IMR-90 (cell line): ENCODE results near the gene ZNF644. TPM values are rescaled to one million over a fixed set of nuclear protein-coding genes. Genes with fewer than 3 reads are reported as not detected.

Experiments used
- ATAC-seq: fragments of 200-7000 bp; cut with Tn5 transposase; 2 replicates; pipeline ENCODE4 v1.9.1; 2020; ENCODE audit warnings: low read depth, mild to moderate bottlenecking, moderate library complexity
- BruUV-seq: library from RNA; stranded (reverse); fragments of 400-500 nt; replicated peaks from 2 replicates; lab custom pipeline; 2021; lab: Mats Ljungman, UMichigan
- CTCF ChIA-PET: fragments of 300-600 bp; formaldehyde crosslinking; extraction: SDS; loops from one replicate; lab custom pipeline; 2021; ENCODE audit warnings: antibody characterized with exemption; lab: Yijun Ruan, JAX
- POLR2A ChIA-PET: fragments of 300-600 bp; sonication (Branson Sonifier 250); formaldehyde crosslinking; loops from one replicate; lab custom pipeline; 2022; ENCODE audit warnings: antibody characterized with exemption; ENCODE audit not compliant: unreplicated experiment; lab: Charles Lee
- DNase-seq: peaks from one replicate; pipeline ENCODE4 v3.0.0; 2013
- H2AFZ ChIP-seq: replicated peaks from 2 replicates; pipeline ENCODE3; 2013; ENCODE audit warnings: low read length, mild to moderate bottlenecking; ENCODE audit not compliant: poor library complexity
- H2AK5ac ChIP-seq: 2 replicates; pipeline ENCODE4 v1.6.1; 2013; ENCODE audit warnings: low read depth, low read length, inconsistent platforms
- H2AK9ac ChIP-seq: replicated peaks from 2 replicates; pipeline ENCODE3; 2013; ENCODE audit warnings: mild to moderate bottlenecking, low read depth, low read length, moderate library complexity; ENCODE audit not compliant: poor library complexity
- H2BK120ac ChIP-seq: 2 replicates; pipeline ENCODE4 v1.6.1; 2013; ENCODE audit warnings: low read depth, low read length, inconsistent platforms
- H2BK15ac ChIP-seq: 3 replicates; pipeline ENCODE4 v1.6.1; 2013; ENCODE audit warnings: low read depth, low read length, inconsistent platforms
- H2BK20ac ChIP-seq: 2 replicates; pipeline ENCODE4 v1.6.1; 2013; ENCODE audit warnings: low read depth, mild to moderate bottlenecking, inconsistent platforms, low read length, moderate library complexity
- H2BK5ac ChIP-seq: 2 replicates; pipeline ENCODE4 v1.6.1; 2013; ENCODE audit warnings: mild to moderate bottlenecking, low read depth, low read length, inconsistent platforms; ENCODE audit not compliant: poor library complexity, severe bottlenecking
- H3K14ac ChIP-seq: replicated peaks from 2 replicates; pipeline ENCODE4 v1.6.1; 2013; ENCODE audit warnings: low read depth, low read length, inconsistent platforms
- H3K18ac ChIP-seq: 2 replicates; pipeline ENCODE4 v1.6.1; 2013; ENCODE audit warnings: low read depth, low read length, control low read depth
- H3K23ac ChIP-seq: 2 replicates; pipeline ENCODE4 v1.6.1; 2013; ENCODE audit warnings: low read depth, low read length, inconsistent platforms
- H3K27ac ChIP-seq: 2 replicates; pipeline ENCODE4 v1.5.1; 2013; ENCODE audit warnings: mild to moderate bottlenecking, control low read depth, low read length; ENCODE audit not compliant: insufficient read depth
- H3K27me3 ChIP-seq: 2 replicates; pipeline ENCODE4 v1.6.1; 2013; ENCODE audit warnings: low read length; ENCODE audit not compliant: control insufficient read depth, insufficient read depth
- H3K36me3 ChIP-seq: 2 replicates; pipeline ENCODE4 v1.6.1; 2013; ENCODE audit warnings: low read length, mixed read lengths; ENCODE audit not compliant: control insufficient read depth, insufficient read depth
- H3K4ac ChIP-seq: 2 replicates; pipeline ENCODE4 v1.6.1; 2013; ENCODE audit warnings: low read depth, low read length, inconsistent platforms
- H3K4me1 ChIP-seq: 2 replicates; pipeline ENCODE4 v1.6.1; 2013; ENCODE audit warnings: low read length, mixed read lengths; ENCODE audit not compliant: control insufficient read depth, insufficient read depth
- H3K4me2 ChIP-seq: 2 replicates; pipeline ENCODE4 v1.6.1; 2013; ENCODE audit warnings: low read depth, mild to moderate bottlenecking, control low read depth, low read length, moderate library complexity
- H3K4me3 ChIP-seq: 2 replicates; pipeline ENCODE4 v1.5.1; 2013; ENCODE audit warnings: low read depth, mild to moderate bottlenecking, control low read depth, low read length, moderate library complexity; ENCODE audit not compliant: insufficient read depth
- H3K56ac ChIP-seq: 2 replicates; pipeline ENCODE4 v1.6.1; 2013; ENCODE audit warnings: low read length, inconsistent platforms; ENCODE audit not compliant: insufficient read depth; ENCODE audit errors: extremely low read depth
- H3K79me1 ChIP-seq, 2 experiments: 2 replicates each; pipeline ENCODE4 v1.6.1; 2013; ENCODE audit warnings: low read length in 2 of 2, inconsistent platforms in 1 of 2, low read depth in 1 of 2
- H3K9ac ChIP-seq: 2 replicates; pipeline ENCODE4 v1.6.1; 2013; ENCODE audit warnings: low read depth, low read length, control low read depth
- H3K9me1 ChIP-seq: 2 replicates; pipeline ENCODE4 v1.6.1; 2013; ENCODE audit warnings: low read length, inconsistent platforms; ENCODE audit not compliant: insufficient read depth
- H3K9me3 ChIP-seq: 2 replicates; pipeline ENCODE4 v1.6.1; 2013; ENCODE audit warnings: low read length; ENCODE audit not compliant: control insufficient read depth, insufficient read depth
- H4K20me1 ChIP-seq: 2 replicates; pipeline ENCODE4 v1.6.1; 2013; ENCODE audit warnings: low read length, inconsistent platforms; ENCODE audit not compliant: insufficient read depth
- H4K5ac ChIP-seq: 2 replicates; pipeline ENCODE4 v1.6.1; 2013; ENCODE audit warnings: mild to moderate bottlenecking, low read depth, low read length, control low read depth
- H4K8ac ChIP-seq, 2 experiments: 2 replicates each; pipeline ENCODE4 v1.6.1; 2013; ENCODE audit warnings: low read depth in 2 of 2, low read length in 2 of 2, control low read depth in 1 of 2, inconsistent platforms in 1 of 2
- H4K91ac ChIP-seq: 2 replicates; pipeline ENCODE4 v1.6.1; 2013; ENCODE audit warnings: low read depth, low read length, inconsistent platforms; ENCODE audit not compliant: insufficient read depth
- BHLHE40 ChIP-seq: fragments of 150-350 bp; IDR thresholded peaks from 2 replicates; pipeline ENCODE4 v1.6.1; 2016; ENCODE audit warnings: mild to moderate bottlenecking, low read depth, low read length
- NFE2L2 ChIP-seq: fragments of 150-350 bp; IDR thresholded peaks from 2 replicates; pipeline ENCODE4 v1.6.1; 2016; ENCODE audit warnings: low read depth, mild to moderate bottlenecking, low read length
- POLR2A ChIP-seq: IDR thresholded peaks from 2 replicates; pipeline ENCODE4 v1.6.1; 2012; ENCODE audit warnings: mild to moderate bottlenecking, low read depth, low read length
- RAD21 ChIP-seq: IDR thresholded peaks from 2 replicates; pipeline ENCODE4 v1.6.1; 2012; ENCODE audit warnings: low read length, improper control_type of control experiment
- SMC3 ChIP-seq: fragments of 150-350 bp; IDR thresholded peaks from 2 replicates; pipeline ENCODE4 v1.6.1; 2016; ENCODE audit warnings: low read depth, mild to moderate bottlenecking, antibody characterized with exemption, low read length, moderate library complexity
- WGBS, 2 experiments: methylation state at CpG; one replicate each; pipeline versions ENCODE4 v1.1.5 to v1.1.7; 2013; ENCODE audit warnings: missing lambda C conversion rate in 2 of 2; ENCODE audit not compliant: insufficient read length in 1 of 2; ENCODE audit errors: extremely low coverage in 2 of 2; 5-methylcytosine and 5-hydroxymethylcytosine counted together
- dilution Hi-C: fragments of 300-500 bp; cut with HindIII; formaldehyde crosslinking; loops from one replicate; pipeline ENCODE4 v1.14.3; 2018; ENCODE audit warnings: low sequenced_read_pairs; ENCODE audit not compliant: unreplicated experiment
- in situ Hi-C: fragments of 300-500 bp; cut with MboI; formaldehyde crosslinking; loops from 3 replicates; pipeline ENCODE4 v1.14.3; 2019; ENCODE audit warnings: low sequenced_read_pairs, inconsistent platforms, mixed read lengths
- intact Hi-C: fragments of 100-400 bp; cut with micrococcal nuclease; formaldehyde crosslinking; loops from 2 replicates; pipeline ENCODE4 v1.10.0; 2022
- polyA plus RNA-seq, 3 experiments: library from polyadenylated mRNA; depleted of rRNA; stranded (reverse); fragments of >200 nt; gene quantifications; 2 replicates each; pipeline ENCODE4 v1.2.3, GENCODE V29; 2012; ENCODE audit warnings: low replicate concordance in 1 of 3
- total RNA-seq: library from RNA; depleted of rRNA; stranded (reverse); fragments of >200 nt; gene quantifications from 2 replicates; pipeline ENCODE4 v1.2.3, GENCODE V29; 2012
- TF ChIP-seq, protein P1 (sequence below): fragments of 150-350 bp; IDR thresholded peaks from 2 replicates; pipeline ENCODE4 v1.6.1; 2017; ENCODE audit warnings: mild to moderate bottlenecking, antibody characterized with exemption, low read length, low read depth

ZNF644 gene
- total and polyA plus RNA-seq, 2 of the 4 experiments (the other 2 are of a cell fraction): 9.0 to 45.3 TPM

GRCh38 chr1:91012196-91012595 lies 9.6 kb downstream of the ZNF644 start:
- in situ Hi-C loops (no loop called here), dilution Hi-C loops (no loop called here), intact Hi-C loops (no loop called here)
- Histone ChIP-seq H3K9ac (no peak overlapping the region), H2BK15ac (no peak overlapping the region), H3K23ac (no peak overlapping the region), H3K36me3 (peaks cover 1% of the 10 kb centered on the region), H4K20me1 (peaks cover 69% of the 10 kb centered on the region), H3K79me1 (peaks cover 15 to 54% of the 10 kb centered on the region in 2 experiments), H3K27me3 (no peaks in the 10 kb centered on the region), H3K4me1 (peaks cover 1% of the 10 kb centered on the region; the same call in 1 of the 2 replicates), H2BK20ac (no peak overlapping the region), H3K14ac (no peak overlapping the region), H4K8ac (no peak overlapping the region), H3K27ac (no peak overlapping the region), H3K4ac (no peak overlapping the region), H3K9me3 (no peaks in the 10 kb centered on the region), H3K18ac (no peak overlapping the region), H3K9me1 (0 out of 2 replicates have a peak, but pooled peaks cover 2% of the 10 kb centered on the region), H4K91ac (no peak overlapping the region), H4K5ac (no peak overlapping the region), H2AFZ (no peak overlapping the region), H3K4me2 (no peak overlapping the region), H3K4me3 (no peak overlapping the region), H3K56ac (no peak overlapping the region), H2AK5ac (no peak overlapping the region), H2AK9ac (no peak overlapping the region), H2BK120ac (no peak overlapping the region), H2BK5ac (no peak overlapping the region)
- no TSS peak for BruUV-seq
- ATAC-seq (no peak), DNase-seq (no peak)
- TF ChIP-seq RAD21 (no peak), BHLHE40 (no peak), NFE2L2 (no peak), POLR2A (no peak), SMC3 (no peak)
- TF ChIP-seq, protein P1, sequence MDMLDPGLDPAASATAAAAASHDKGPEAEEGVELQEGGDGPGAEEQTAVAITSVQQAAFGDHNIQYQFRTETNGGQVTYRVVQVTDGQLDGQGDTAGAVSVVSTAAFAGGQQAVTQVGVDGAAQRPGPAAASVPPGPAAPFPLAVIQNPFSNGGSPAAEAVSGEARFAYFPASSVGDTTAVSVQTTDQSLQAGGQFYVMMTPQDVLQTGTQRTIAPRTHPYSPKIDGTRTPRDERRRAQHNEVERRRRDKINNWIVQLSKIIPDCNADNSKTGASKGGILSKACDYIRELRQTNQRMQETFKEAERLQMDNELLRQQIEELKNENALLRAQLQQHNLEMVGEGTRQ: no peak
- 100% methylated on average over 1 of the region's 4 CpGs; no CpG with 5 or more reads in 1 of the 2 experiments for whole genome bisulfite sequencing, 2 experiments
- POLR2A ChIA-PET: interaction anchor here (1.0 kb wide), 1 partner anchor 10 kb away, joined by 3 read pairs; the partner anchor contains the start of gene ZNF644
- CTCF ChIA-PET: no interaction called here
